NCI-H1436 treated with DMSO at 0.1 percent for 48 hours (cell line): ENCODE data around the gene ANKRD34B.

Experiments used
- DNase-seq: peaks from one replicate; lab custom pipeline; 2025; lab: John Stamatoyannopoulos, UW

The ANKRD34B gene

DNA sequence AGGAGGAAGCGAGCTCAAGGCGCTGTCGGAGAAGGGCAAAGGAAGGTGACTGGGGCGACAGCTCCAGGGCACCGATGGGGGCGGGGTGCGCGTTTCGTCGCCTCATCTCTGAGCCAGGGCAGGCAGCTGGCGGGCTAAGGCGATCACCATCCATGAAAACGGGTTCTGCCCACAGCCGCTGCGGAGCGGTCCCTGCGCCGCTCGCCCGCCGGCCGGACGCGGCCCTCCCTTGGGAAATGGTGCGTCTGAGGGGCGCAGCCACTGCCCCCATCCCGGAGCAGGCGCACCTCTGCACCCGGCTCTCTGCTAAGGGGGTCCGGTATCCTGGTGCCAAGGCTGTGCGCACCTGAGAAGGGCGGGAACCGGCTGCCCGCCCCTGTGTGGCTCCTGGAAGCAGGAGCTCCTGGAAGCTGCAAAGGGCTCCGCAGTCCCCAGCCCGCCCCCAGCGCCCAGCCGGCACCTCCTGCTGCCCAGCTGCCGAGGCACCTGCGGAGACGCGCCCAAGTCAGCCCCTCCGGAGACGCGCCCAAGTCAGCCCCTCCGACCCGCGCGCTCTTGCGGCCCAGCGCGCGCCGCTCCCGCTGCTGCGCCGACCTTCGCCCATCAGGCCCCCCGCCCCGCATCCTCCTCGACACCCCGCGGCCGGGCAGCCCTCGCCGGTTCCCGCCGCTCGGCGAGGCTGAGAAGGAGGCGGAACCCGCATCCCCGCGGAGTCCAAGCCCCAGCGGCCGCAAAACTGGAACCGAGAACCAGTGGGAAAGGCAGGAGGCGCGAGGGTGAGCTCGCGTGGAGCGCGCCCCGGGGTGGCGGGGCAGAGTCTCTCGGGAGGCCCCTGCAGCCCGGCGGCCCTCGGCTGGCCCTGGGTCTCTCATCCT, 757 bp downstream of the ANKRD34B start:
- no peak for DNase-seq

DNA sequence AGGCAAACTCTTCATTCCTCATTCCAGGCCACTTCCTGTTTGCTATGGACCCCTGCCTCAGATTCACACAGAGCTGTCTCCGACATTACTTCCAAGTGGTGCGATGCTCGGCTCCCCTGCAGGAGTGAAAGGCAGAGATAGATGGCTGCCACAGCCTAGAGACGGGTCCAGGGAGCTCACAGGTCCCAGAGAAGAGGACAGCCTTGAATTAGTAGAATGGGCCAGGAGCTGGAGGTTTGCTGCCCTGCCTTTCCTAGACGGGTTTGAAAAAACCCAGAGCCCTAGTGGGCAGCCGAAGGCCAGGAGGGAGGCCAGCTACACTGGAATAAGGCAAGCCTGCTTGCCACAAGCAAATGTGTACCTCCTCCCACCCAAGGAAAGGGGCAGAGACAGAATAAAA, 1.8 kb downstream of the ANKRD34B start:
- no peak for DNase-seq

DNA sequence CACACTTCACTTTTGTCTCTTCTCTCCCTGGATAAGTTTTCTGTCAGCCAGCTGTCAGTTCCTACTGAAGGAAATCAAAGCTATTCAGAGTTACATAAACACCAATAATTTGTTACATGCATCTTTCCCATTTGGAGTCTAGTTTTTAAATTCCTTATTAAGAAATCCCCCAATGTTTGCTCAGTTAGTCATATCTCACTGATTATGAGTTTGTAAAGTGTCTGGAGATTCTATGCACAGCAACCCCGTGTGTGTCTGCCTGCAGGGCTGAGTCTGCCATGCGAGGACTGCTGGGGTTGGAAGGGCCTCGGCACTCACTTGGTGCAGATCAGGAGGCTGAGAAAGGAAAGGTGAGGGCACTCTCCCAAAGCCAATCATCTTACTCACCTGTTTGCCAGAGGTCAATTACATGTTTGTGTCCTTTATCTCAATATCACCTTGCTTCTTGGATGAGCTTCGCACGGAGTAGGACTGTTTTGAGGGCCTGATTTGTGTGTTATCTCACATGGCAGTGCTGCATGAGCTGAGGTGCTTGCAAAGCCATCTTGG, 3.3 kb downstream of the ANKRD34B start:
- DNase-seq: no peak

DNA sequence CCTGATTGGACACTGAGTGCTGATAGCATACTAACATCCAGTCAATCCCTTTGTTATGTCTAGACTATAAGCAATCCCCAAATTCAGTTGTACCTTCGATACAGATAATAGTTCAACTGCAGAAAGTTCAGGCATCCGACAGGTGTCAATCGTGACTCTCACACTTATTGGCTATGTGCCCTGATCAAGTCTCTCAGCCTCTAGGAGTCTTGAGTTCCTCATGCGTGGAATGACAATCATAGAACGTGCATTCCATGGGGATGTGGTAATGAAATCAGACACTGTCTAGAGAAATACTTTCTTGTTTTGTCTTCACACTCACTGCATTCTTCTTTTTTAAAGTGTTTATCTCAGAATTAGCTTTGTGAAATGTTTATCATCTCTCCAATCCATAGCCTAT, 4.8 kb downstream of the ANKRD34B start:
- no peak for DNase-seq

DNA sequence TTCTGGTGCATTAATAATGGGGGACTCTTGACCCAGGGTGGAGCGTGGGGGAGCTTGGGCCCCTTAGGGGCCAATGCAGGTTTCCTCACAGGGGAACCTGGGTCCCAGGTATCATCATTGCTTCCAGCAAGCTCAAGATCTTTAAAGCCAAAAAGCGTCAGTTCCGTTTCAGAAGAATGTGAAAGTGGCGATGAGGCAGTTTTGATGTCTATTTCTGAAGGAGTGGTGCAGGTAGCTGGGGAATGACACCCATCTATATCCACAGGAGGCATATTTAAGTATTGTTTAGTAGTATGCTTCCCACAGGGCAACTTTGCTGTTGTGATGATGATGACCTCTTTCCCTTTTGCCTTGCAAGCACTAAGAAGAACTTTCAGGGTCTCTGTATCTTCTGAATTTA, 10.8 kb downstream of the ANKRD34B start:
- no peak for DNase-seq

DNA sequence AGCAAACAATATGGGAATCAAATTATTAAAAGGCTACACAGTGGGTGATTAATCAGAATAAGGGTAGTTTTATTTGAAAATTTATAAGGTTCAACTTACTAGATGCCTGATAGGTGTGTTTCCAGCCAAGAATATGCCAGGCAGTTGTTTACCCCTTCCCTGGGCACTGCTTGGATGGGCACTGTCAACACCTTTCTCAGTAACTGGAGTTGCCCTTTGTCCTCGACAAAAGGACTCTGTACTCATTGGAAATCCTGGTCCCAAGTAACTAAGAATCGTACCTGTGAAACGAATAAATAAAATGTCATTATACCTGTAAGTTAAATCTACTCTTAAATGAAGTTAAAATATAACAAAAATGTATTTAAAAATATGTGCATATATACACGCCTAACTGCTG, 15.0 kb downstream of the ANKRD34B start:
- no peak for DNase-seq

DNA sequence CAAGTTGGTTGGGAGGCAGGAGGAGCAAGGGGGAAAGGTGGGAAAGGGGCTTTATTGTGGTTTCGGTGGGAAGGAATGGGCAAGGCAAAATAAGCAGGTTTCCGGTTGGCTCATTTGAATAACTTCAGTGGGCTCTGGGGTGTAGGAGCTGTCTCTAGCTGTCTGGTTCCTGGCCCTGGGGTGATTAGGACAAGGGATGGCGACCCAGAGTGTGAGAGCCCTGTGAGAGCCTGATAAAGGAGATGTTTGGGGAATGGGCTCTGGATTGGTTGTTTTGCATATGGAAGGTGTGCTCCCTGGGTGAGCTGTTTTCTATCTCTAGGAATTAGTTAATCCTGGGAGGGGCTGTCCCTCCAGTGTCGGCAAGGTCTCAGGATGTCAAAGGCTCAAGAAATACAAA, 15.4 kb downstream of the ANKRD34B start:
- no peak for DNase-seq

DNA sequence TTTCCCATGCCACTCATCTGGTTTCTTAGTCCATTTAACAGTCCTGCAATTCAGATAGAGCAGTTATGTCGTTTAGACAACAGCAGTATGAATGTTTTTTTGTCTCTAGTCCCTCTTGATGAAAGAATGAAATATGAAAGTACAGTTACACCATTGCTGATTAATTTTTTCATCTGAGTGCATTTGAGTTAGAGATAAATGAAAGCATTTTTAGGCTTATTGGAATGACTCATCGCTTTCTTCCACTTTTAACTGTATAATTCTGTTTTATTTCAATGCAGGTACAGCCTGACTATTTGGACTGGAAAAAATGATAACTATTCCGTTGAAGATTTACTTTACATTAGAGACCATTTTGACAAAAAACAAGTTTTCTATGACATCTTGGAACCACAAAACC, 28.7 kb downstream of the ANKRD34B start:
- DNase-seq: no peak

DNA sequence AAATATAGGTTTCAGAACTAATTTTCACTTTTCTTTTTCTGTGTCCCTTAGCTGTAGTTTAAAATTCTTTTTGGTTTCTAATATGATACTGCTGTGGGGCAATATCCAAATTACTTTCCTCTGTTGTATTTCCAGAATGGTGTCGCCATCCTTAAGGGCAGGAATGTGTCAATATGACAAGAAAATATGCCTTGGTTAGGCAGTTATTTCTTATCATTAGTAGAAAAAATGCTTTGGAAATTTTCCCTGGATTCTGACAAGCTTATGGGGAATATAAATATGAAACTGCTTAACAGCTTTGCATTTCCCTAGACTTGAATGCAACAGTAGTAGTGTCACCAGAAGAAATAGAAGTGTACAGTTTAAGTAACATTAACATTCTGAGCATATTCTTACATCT, 29.4 kb downstream of the ANKRD34B start:
- DNase-seq: no peak

DNA sequence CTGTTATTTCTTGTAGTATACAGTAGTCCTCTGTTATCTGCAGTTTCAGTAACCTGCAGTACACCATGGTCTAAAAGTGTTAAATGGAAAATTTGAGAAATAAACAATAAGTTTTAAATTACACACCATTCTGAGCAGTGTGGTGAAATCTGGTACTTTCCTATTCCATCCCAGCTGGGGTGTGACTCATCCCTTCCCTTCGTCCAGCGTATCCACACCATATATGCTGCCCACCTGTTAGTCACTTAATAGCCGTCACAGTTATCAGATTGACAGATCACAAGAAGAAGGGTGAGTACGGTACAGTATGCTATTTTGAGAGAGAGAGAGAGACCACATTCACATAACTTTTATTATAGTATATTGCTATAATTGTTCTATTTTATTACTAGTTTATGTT, 53.3 kb downstream of the ANKRD34B start:
- DNase-seq: no peak

DNA sequence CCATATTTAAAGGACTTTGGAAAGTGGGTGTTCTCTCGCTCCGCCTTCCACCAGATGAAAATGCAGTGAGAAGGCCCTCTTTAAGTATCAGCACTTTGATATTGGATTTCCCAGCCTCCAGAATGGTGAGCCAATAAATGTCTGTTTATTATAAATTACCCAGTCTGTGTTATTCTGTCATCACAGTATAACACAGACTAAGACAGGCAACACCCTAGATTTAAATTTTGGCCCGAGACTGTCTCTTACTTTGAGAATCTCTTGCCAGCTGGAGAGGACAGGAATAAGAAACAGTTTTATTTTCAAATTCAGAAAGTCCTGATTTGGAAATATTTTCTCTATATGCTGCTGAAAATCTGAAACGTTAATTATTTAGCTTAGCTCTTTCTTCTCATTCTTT, 60.7 kb downstream of the ANKRD34B start:
- no peak for DNase-seq

DNA sequence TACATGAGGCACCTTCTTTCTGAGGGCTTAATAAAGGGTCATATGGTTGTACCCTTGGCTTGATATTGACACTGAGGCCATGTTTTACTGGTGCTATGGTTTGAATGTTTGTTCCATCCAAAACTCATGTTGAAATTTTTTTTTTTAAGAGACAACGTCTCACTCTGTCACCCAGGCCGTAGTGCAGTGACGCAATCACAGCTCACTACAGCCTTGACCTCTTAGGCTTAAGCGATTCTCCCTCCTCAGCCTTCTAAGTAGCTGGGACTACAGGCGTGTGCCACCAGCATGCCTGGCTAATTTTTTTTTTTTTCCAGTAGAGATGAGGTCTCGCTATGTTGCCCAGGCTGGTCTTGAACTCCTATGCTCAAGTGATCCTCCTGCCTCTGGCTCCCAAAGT, 61.2 kb downstream of the ANKRD34B start:
- no peak for DNase-seq

DNA sequence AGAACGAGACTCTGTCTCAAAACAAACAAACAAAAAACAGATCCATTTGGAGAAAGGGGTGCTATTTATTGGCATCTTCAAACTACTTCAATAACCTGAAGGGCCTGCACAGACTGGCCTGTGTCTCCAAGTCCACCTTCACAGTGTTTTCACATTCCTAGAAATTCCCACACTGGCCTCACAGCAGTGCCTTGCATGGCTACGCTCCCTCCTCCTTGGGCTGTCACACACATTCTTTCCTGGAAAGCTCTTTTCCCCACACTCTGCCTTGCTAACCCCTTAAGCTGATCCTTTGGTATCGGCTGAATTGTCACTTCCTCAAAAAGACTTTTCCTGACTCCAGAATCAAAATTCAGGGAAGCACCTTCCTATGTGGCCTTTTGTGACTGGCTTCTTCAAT, 62.4 kb downstream of the ANKRD34B start:
- no peak for DNase-seq
